Upper lobe of left lung (tissue), 6 donors: ENCODE data around the gene MYL7. TPM values are rescaled to one million over a fixed set of nuclear protein-coding genes. Genes with fewer than 3 reads are reported as not detected.

ENCODE experiments used
- ATAC-seq, 2 donors: fragments of 200-7000 bp; cut with Tn5 transposase; one replicate each; pipeline ENCODE4 v1.9.1; 2022; ENCODE audit warnings: mild to moderate bottlenecking in 2 of 2, moderate library complexity in 2 of 2; ENCODE audit not compliant: low FRiP score in 2 of 2
- DNase-seq, 2 donors: peaks; one replicate each; pipeline ENCODE4 v3.0.0-alpha.2; 2019 to 2020
- H3K27ac ChIP-seq, 4 donors: fragments of 200-600 bp; sonication (generic); one replicate each; pipeline ENCODE4 v1.5.1; 2016 to 2019
- H3K27me3 ChIP-seq, 4 donors: fragments of 200-600 bp; sonication (generic); one replicate each; pipeline ENCODE4 v1.5.1; 2017 to 2019
- H3K36me3 ChIP-seq, 4 donors: fragments of 200-600 bp; sonication (generic); one replicate each; pipeline ENCODE4 v1.5.1; 2016 to 2019
- H3K4me1 ChIP-seq, 4 donors: fragments of 200-600 bp; sonication (generic); one replicate each; pipeline ENCODE4 v1.5.1; 2018 to 2019
- H3K4me3 ChIP-seq, 4 donors: fragments of 200-600 bp; sonication (generic); one replicate each; pipeline ENCODE4 v1.5.1; 2017 to 2019; ENCODE audit warnings: mild to moderate bottlenecking in 2 of 4, moderate library complexity in 1 of 4
- H3K9me3 ChIP-seq, 4 donors: fragments of 200-600 bp; sonication (generic); one replicate each; pipeline ENCODE4 v1.5.1; 2018 to 2019
- CTCF ChIP-seq, 6 experiments: fragments of 450-650 bp in 4 of 6; fragments of 200-600 bp in 2 of 6; sonication (generic) in 2 of 6; IDR thresholded peaks; one replicate each; pipeline ENCODE4 v1.5.1; 2016 to 2019; ENCODE audit warnings: antibody characterized with exemption in 6 of 6
- EP300 ChIP-seq, 4 donors: sonication (generic); formaldehyde crosslinking; IDR thresholded peaks; one replicate each; pipeline ENCODE4 v1.5.1; 2017; ENCODE audit warnings: antibody characterized with exemption in 4 of 4, control low read depth in 2 of 4
- POLR2A ChIP-seq, 4 donors: fragments of 450-650 bp; IDR thresholded peaks; one replicate each; pipeline ENCODE4 v1.5.1; 2016 to 2017; ENCODE audit warnings: antibody characterized with exemption in 4 of 4, mild to moderate bottlenecking in 2 of 4
- POLR2AphosphoS5 ChIP-seq, 2 donors: sonication (generic); formaldehyde crosslinking; IDR thresholded peaks; one replicate each; pipeline ENCODE4 v1.5.1; 2017; ENCODE audit warnings: antibody characterized with exemption in 2 of 2
- WGBS, 2 donors: methylation state at CpG; one replicate each; pipeline ENCODE4 v1.1.5; 2017 to 2018; 5-methylcytosine and 5-hydroxymethylcytosine counted together
- total RNA-seq, 6 donors: library from RNA; depleted of rRNA in 4 of 6; stranded (reverse); fragments of >200 nt in 4 of 6; gene quantifications; one replicate each; pipeline versions ENCODE4 v1.1.0 to v1.2.1, GENCODE V29; 2016 to 2021
- donor health status: DM: no; HTN: no; CAD: no; lungs with moderate emphysema.
- donor health status: DM: no; HTN: yes; CAD: no; lungs with severe emphysema.

MYL7 gene
- total RNA-seq, 6 donors from 2014 or later, result not detected

- peaks cover 0 to 68% (median 35%) of the 10 kb centered on the region in 4 donors for H3K36me3 ChIP-seq
- 93 to 95% methylated on average over 10 to 13 of the region's 13 CpGs for WGBS, 2 donors
- peaks cover 5 to 12% (median 10%) of the 10 kb centered on the region in 4 donors for H3K4me1 ChIP-seq
- no peaks in the 10 kb centered on the region for H3K9me3 ChIP-seq
- TF ChIP-seq EP300 (IDR thresholded peaks at IDR 0.05) (no peak), POLR2AphosphoS5 (IDR thresholded peaks at IDR 0.05) (no peak), CTCF (IDR thresholded peaks at IDR 0.05) (no peak), POLR2A (IDR thresholded peaks at IDR 0.05) (no peak)
- peak in 1 of 2 donors; percentile 24 for DNase-seq
- H3K4me3 ChIP-seq, result no peak overlapping the region
- H3K27ac ChIP-seq, result no peak overlapping the region
- no peaks in the 10 kb centered on the region for H3K27me3 ChIP-seq
- ATAC-seq, result no peak
Measured at GRCh38 chr7:44117801-44118429, 23.2 kb downstream of the MYL7 start.

- ATAC-seq (no peak), DNase-seq (peak in 1 of 2 donors; percentile 69)
- H3K27ac ChIP-seq, result no peak overlapping the region
- no peaks in the 10 kb centered on the region for H3K9me3 ChIP-seq
- WGBS, 2 donors, result 81 to 91% methylated on average over 7 to 25 of the region's 25 CpGs
- peaks cover 0 to 3% (median 2%) of the 10 kb centered on the region in 4 donors for H3K4me1 ChIP-seq
- no peaks in the 10 kb centered on the region for H3K27me3 ChIP-seq
- H3K36me3 ChIP-seq, result peaks cover 0 to 76% (median 40%) of the 10 kb centered on the region in 4 donors
- H3K4me3 ChIP-seq, result no peak overlapping the region
- no peak for TF ChIP-seq CTCF (IDR thresholded peaks at IDR 0.05)
- no peak for TF ChIP-seq EP300 (IDR thresholded peaks at IDR 0.05)
- no peak for TF ChIP-seq POLR2A (IDR thresholded peaks at IDR 0.05)
- TF ChIP-seq POLR2AphosphoS5 (IDR thresholded peaks at IDR 0.05), result no peak
Measured at GRCh38 chr7:44116789-44117666, 24.1 kb downstream of the MYL7 start.

DNA sequence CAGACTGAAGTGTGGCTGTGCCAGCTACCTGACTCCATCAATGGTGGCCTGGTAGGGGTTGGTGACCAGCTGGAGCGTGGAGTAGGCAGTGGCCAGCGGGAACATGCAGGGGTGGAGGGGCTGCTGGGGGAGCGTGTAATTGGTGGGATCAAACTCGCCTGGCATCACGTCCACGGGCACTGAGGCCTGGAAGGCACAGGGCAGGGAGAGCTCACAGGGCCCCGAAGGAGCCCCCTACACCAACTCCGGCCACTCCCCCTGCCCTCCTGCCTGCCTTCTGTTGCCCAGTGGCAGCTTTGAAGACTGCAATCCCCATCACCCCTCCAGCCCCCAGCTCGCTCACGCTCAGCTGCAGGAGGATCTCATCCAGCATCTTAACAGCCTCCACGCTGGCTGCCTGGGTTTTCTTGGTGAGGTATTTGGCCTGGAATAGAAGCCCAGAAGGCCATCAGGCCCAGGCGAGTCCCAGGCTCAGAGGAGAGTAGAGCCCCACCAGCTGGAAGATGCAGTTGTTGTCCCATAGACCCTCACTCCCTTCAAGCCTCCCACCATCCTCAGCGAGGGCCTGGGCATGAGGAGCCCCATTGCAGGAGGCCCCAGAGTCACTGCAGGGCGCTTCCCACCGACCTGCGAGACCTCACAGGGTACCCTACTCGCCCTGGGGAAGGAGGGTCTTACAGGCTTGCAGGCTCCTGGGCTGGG lies 24.9 kb downstream of the MYL7 start:
- TF ChIP-seq EP300 (IDR thresholded peaks at IDR 0.05) (no peak), CTCF (IDR thresholded peaks at IDR 0.05) (no peak), POLR2AphosphoS5 (IDR thresholded peaks at IDR 0.05) (no peak)
- no peaks in the 10 kb centered on the region for H3K27me3 ChIP-seq
- no peaks in the 10 kb centered on the region for H3K4me1 ChIP-seq
- H3K27ac ChIP-seq, result no peak overlapping the region
- no peaks in the 10 kb centered on the region for H3K9me3 ChIP-seq
- peaks cover 0 to 75% (median 43%) of the 10 kb centered on the region in 4 donors for H3K36me3 ChIP-seq
- H3K4me3 ChIP-seq, result no peak overlapping the region
- DNase-seq (no peak), ATAC-seq (no peak)
- whole genome bisulfite sequencing, 2 donors, result 93 to 100% methylated on average over 1 to 15 of the region's 17 CpGs

- ATAC-seq (no peak), DNase-seq (no peak)
- Histone ChIP-seq H3K27ac (no peak overlapping the region), H3K36me3 (peaks cover 0 to 80% (median 47%) of the 10 kb centered on the region in 4 donors), H3K9me3 (no peaks in the 10 kb centered on the region), H3K4me1 (no peaks in the 10 kb centered on the region), H3K4me3 (no peak overlapping the region), H3K27me3 (no peaks in the 10 kb centered on the region)
- 88 to 89% methylated on average over 9 to 12 of the region's 12 CpGs for WGBS, 2 donors
- TF ChIP-seq EP300 (IDR thresholded peaks at IDR 0.05) (no peak), POLR2A (IDR thresholded peaks at IDR 0.05) (no peak), CTCF (IDR thresholded peaks at IDR 0.05) (no peak), POLR2AphosphoS5 (IDR thresholded peaks at IDR 0.05) (no peak)
Measured at GRCh38 chr7:44114586-44115310, 26.4 kb downstream of the MYL7 start.
